DOHH2 (cell line): Measurements from ENCODE around the gene SLAMF1.

Source experiments
- CTCF ChIP-seq: fragments of 200-600 bp; sonication (generic); IDR thresholded peaks from one replicate; pipeline ENCODE4 v1.5.1; 2014; ENCODE audit warnings: antibody characterized with exemption, mild to moderate bottlenecking, low read depth, low read length; ENCODE audit not compliant: poor library complexity, severe bottlenecking
- EZH2phosphoT487 ChIP-seq: fragments of 200-600 bp; sonication (generic); IDR thresholded peaks from 2 replicates; pipeline ENCODE4 v1.6.1; 2017; ENCODE audit warnings: borderline replicate concordance, mild to moderate bottlenecking, antibody characterized with exemption, low read length, moderate library complexity, mixed read lengths

GRCh38 chr1:160674415-160674814 is 27.6 kb upstream of the SLAMF1 start:
- TF ChIP-seq CTCF (no peak), EZH2phosphoT487 (no peak)
